Measurements from ENCODE around the gene SYT2. TPM values are rescaled to one million over a fixed set of nuclear protein-coding genes. Genes with fewer than 3 reads are reported as not detected.

SYT2 gene
- total and polyA plus RNA-seq, 9 of the 15 experiments (the other 6 are each of a cell fraction or from before 2014, with no cell fraction given), result not detected

GRCh38 chr1:202643397-202644218 is 66.6 kb downstream of the SYT2 start:
- POLR2A ChIA-PET, result interaction anchor here (0.6 to 1.2 kb wide), 2 partner anchors 9 to 218 kb away, joined by 3 to 5 read pairs; no protein-coding TSS in a partner anchor
- BruUV-seq (replicated peaks), result no TSS peak
- WGBS (ENCODE audit: insufficient coverage, low coverage, missing lambda C conversion rate), result under 1% methylated on average over 21 of the region's 55 CpGs
- CTCF ChIA-PET (ENCODE audit: low intra/inter-chr PET ratio), result no interaction called here
- Histone ChIP-seq H3K9me1 (ENCODE audit: control insufficient read depth, insufficient read depth, low read length) (no peaks in the 10 kb centered on the region), H3K9ac (ENCODE audit: insufficient read depth in 1 of 2, low read depth in 2 of 2, low read length in 2 of 2) (no peak overlapping the region; a peak in 1 of 4 replicates), H2AFZ (ENCODE audit: low read depth, low read length) (no peak overlapping the region), H3K4me2 (ENCODE audit: insufficient read depth, low read length) (no peak overlapping the region), H3K27ac (ENCODE audit: extremely low read depth, low read depth, low read length) (no peak overlapping the region), H3K79me2 (ENCODE audit: control insufficient read depth, insufficient read depth, low read length) (no peaks in the 10 kb centered on the region), H4K20me1 (replicated peaks; ENCODE audit: control insufficient read depth, insufficient read depth, low read length) (peaks cover 20% of the 10 kb centered on the region; the same call in 1 of the 2 replicates), H3K27me3 (ENCODE audit: control insufficient read depth in 2 of 2, insufficient read depth in 2 of 2, low read length in 2 of 2) (peaks cover 46 to 79% of the 10 kb centered on the region in 2 experiments), H3K4me3 (no peak overlapping the region), H3K4me1 (replicated peaks in 1 of 2; ENCODE audit: control insufficient read depth in 2 of 2, insufficient read depth in 2 of 2, low read length in 2 of 2) (peaks cover 0 to 23% of the 10 kb centered on the region in 2 experiments; a peak in 2 of 5 replicates), H3K9me3 (replicated peaks; ENCODE audit: control insufficient read depth, insufficient read depth, low read depth, low read length) (no peaks in the 10 kb centered on the region), H3K36me3 (ENCODE audit: control insufficient read depth, insufficient read depth, low read length) (no peaks in the 10 kb centered on the region)
- no peak for TF ChIP-seq ZNF318 (IDR thresholded peaks at IDR 0.05; ENCODE audit: borderline replicate concordance in 1 of 2, low read depth in 1 of 2)
- no peak for TF ChIP-seq KAT8 (IDR thresholded peaks at IDR 0.05; ENCODE audit: low read depth)
- no peak for TF ChIP-seq POLR2B (IDR thresholded peaks at IDR 0.05; ENCODE audit: low read depth, partially characterized antibody)
- TF ChIP-seq RBM14 (IDR thresholded peaks at IDR 0.05; ENCODE audit: borderline replicate concordance, insufficient read depth, low read depth, low read length), result 0 out of 2 replicates have a peak, but pooled peaks have one; percentile 54
- TF ChIP-seq PCBP1 (IDR thresholded peaks at IDR 0.05; ENCODE audit: low read depth, low read length, poor library complexity, severe bottlenecking), result peak; percentile 37
- no peak for TF ChIP-seq HCFC1 (IDR thresholded peaks at IDR 0.05; ENCODE audit: low read depth, low read length)
- no peak for TF ChIP-seq ZFPM2 (CRISPR knock-in tag; IDR thresholded peaks at IDR 0.05)
- TF ChIP-seq EGR1 (conservative IDR thresholded peaks at IDR 0.05), result peak; percentile 37; the same call in 1 of the 2 replicates
- ATAC-seq (no peak), DNase-seq (ENCODE audit: extremely low read depth in 1 of 4, low spot score in 3 of 4) (peak in 2 of 4 experiments; percentile 33 to 38), FAIRE-seq (no peak)
- in situ Hi-C loops (cut with MboI) (no loop called here), intact Hi-C loops (cut with micrococcal nuclease) (no loop called here)
